ENCODE measurements around the gene ZMYND11. TPM values are rescaled to one million over a fixed set of nuclear protein-coding genes. Genes with fewer than 3 reads are reported as not detected.

ZMYND11 gene
- total and polyA plus RNA-seq, 2 of the 8 experiments (the other 6 are each of a cell fraction or from before 2014, with no cell fraction given): 7.5 to 26.6 TPM

- Histone ChIP-seq H3K18ac (ENCODE audit: extremely low read depth, low read length) (no peak overlapping the region), H3K4ac (replicated peaks; ENCODE audit: insufficient read length, low read depth, low read length) (no peak overlapping the region), H4K20me1 (replicated peaks in 1 of 2; ENCODE audit: control insufficient read depth in 1 of 2, insufficient read depth in 2 of 2, low read length in 2 of 2) (peaks cover 0 to 5% of the 10 kb centered on the region in 2 experiments), H3K14ac (ENCODE audit: insufficient read length) (no peak overlapping the region), H3K9ac (replicated peaks in 1 of 4; ENCODE audit: extremely low read depth in 1 of 4, low read depth in 3 of 4, low read length in 3 of 4) (no peak overlapping the region), H3K79me2 (ENCODE audit: control insufficient read depth in 1 of 2, insufficient read depth in 2 of 2, low read length in 2 of 2) (no peaks in the 10 kb centered on the region), H3K27me3 (replicated peaks in 1 of 4; ENCODE audit: control insufficient read depth in 3 of 4, extremely low read depth in 1 of 4, insufficient read depth in 3 of 4, low read length in 3 of 4) (no peaks in the 10 kb centered on the region), H2BK15ac (ENCODE audit: low read length) (no peak overlapping the region), H4K91ac (replicated peaks; ENCODE audit: insufficient read length, low read length) (no peak overlapping the region), H3K4me1 (replicated peaks in 1 of 4; ENCODE audit: control insufficient read depth in 3 of 4, insufficient read depth in 4 of 4, low read length in 3 of 4) (no peaks in the 10 kb centered on the region), H3K9me3 (ENCODE audit: insufficient read depth in 2 of 2, low read depth in 1 of 2, low read length in 1 of 2) (no peaks in the 10 kb centered on the region), H3K56ac (replicated peaks; ENCODE audit: insufficient read length, low read depth, low read length) (no peak overlapping the region), H3K79me1 (ENCODE audit: low read depth, low read length) (no peaks in the 10 kb centered on the region), H3K27ac (ENCODE audit: low read depth, low read length) (no peak overlapping the region), H2BK120ac (replicated peaks; ENCODE audit: low read depth, low read length) (no peak overlapping the region), H3K23ac (ENCODE audit: insufficient read length) (no peak overlapping the region), H3K36me3 (ENCODE audit: control insufficient read depth in 2 of 4, insufficient read depth in 4 of 4, low read length in 3 of 4) (no peaks in the 10 kb centered on the region), H2BK5ac (ENCODE audit: low read depth, low read length) (no peak overlapping the region), H2AFZ (ENCODE audit: low read length) (no peak overlapping the region), H3K4me2 (ENCODE audit: insufficient read depth in 1 of 2, low read depth in 2 of 2, low read length in 2 of 2) (no peak overlapping the region), H3K4me3 (ENCODE audit: extremely low read depth in 1 of 4, insufficient read depth in 2 of 4, low read depth in 3 of 4, low read length in 4 of 4) (no peak overlapping the region), H3K23me2 (ENCODE audit: low read depth, low read length) (no peaks in the 10 kb centered on the region), H2AK5ac (ENCODE audit: low read depth, low read length) (no peak overlapping the region), H2BK20ac (ENCODE audit: low read length) (no peak overlapping the region), H4K8ac (ENCODE audit: extremely low read depth, insufficient read depth, low read length) (no peak overlapping the region), H4K5ac (ENCODE audit: insufficient read length, low read depth, low read length) (no peak overlapping the region), H2BK12ac (ENCODE audit: low read depth, low read length) (no peak overlapping the region)
- FAIRE-seq (no peak), DNase-seq (ENCODE audit: low read depth in 1 of 2, low spot score in 2 of 2) (no peak)
- ChIA-PET CTCF (ENCODE audit: partially characterized antibody) (interaction anchor here (1.5 kb wide), 2 partner anchors 9 to 11 kb away, joined by 3 read pairs; no protein-coding TSS in a partner anchor), POLR2A (ENCODE audit: partially characterized antibody) (interaction anchor here (1.1 kb wide), 1 partner anchor 9 kb away, joined by 5 read pairs; no protein-coding TSS in a partner anchor)
- WGBS, 2 experiments (ENCODE audit: extremely low coverage in 1 of 2, insufficient coverage in 1 of 2, insufficient read length in 1 of 2, insufficient replicate concordance in 2 of 2, low coverage in 1 of 2, low lambda C conversion rate in 2 of 2, missing lambda C conversion rate in 1 of 2): 80% methylated on average over 2 of the region's 2 CpGs; no CpG with 5 or more reads in 1 of the 2 experiments
Observed at GRCh38 chr10:227014-227413, 91.8 kb downstream of the ZMYND11 start.
